Neural crest cell (in vitro differentiated cells): ENCODE results near the gene TACSTD2. TPM values are rescaled to one million over a fixed set of nuclear protein-coding genes. Genes with fewer than 3 reads are reported as not detected.
"Not testable (repeated sequence)": the region's sequence is repeated elsewhere in the genome, so short reads cannot be mapped to it uniquely, and the experiment has no call there.

Experiments used
- DNase-seq: peaks from one replicate; pipeline ENCODE4 v3.0.0; 2021; ENCODE audit warnings: low read depth, mixed read lengths, low spot score
- H3K27ac Mint-ChIP-seq: one replicate; pipeline ENCODE4 v1.8.0; 2021; ENCODE audit warnings: mild to moderate bottlenecking, mixed read lengths; ENCODE audit not compliant: unreplicated experiment
- H3K27me3 Mint-ChIP-seq: 2 replicates; pipeline ENCODE4 v1.8.0; 2021; ENCODE audit warnings: low read depth, mild to moderate bottlenecking, mixed read lengths
- H3K36me3 Mint-ChIP-seq: 2 replicates; pipeline ENCODE4 v1.8.0; 2021; ENCODE audit warnings: low read depth, mild to moderate bottlenecking, mixed read lengths
- H3K4me1 Mint-ChIP-seq: 2 replicates; pipeline ENCODE4 v1.8.0; 2021; ENCODE audit warnings: mixed read lengths
- H3K4me3 Mint-ChIP-seq: one replicate; pipeline ENCODE4 v1.8.0; 2021; ENCODE audit warnings: mild to moderate bottlenecking, mixed read lengths
- H3K9me3 Mint-ChIP-seq: 2 replicates; pipeline ENCODE4 v1.8.0; 2021; ENCODE audit warnings: mixed read lengths
- total RNA-seq: library from RNA; stranded (reverse); gene quantifications from 2 replicates; pipeline ENCODE4 v1.2.1, GENCODE V29; 2021
- TF ChIP-seq, protein P1 (sequence below): fragments of 200-600 bp; sonication (generic); conservative IDR thresholded peaks from 2 replicates; pipeline ENCODE4 v1.5.0; 2021; ENCODE audit warnings: antibody characterized with exemption, mild to moderate bottlenecking

TACSTD2 gene
- total RNA-seq, 1 donor from 2014 or later = not detected

DNA sequence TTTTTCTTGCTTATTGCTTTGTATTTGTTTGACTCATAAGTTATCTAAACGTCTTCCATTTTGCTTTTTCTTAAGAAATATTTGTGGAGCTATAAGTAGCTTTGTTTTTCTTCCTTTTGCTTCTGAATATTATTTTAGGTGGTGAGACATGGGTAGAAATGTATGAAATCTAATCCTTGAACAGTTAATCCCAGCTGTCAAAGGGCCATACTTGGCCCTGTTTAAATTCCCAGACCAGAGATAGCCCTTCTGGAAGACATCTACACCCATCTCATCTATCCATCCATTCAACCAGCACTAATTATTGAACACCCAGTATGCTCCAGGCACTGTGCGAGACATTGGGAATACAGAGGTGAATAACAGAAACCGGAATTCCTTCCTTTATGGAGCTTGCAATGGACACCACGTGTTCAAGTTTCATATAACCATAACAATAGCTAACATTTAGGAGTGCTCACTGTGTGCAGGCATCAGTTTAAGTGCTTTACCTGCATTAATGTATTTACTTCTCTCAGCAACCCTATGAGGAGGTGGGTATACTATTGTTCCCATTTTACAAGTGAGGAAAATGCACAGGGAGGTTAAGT is 8.7 kb downstream of the TACSTD2 start:
- no peak for DNase-seq
- H3K27me3 Mint-ChIP-seq = no peaks in the 10 kb centered on the region
- no peak overlapping the region for H3K27ac Mint-ChIP-seq
- TF ChIP-seq, protein P1, sequence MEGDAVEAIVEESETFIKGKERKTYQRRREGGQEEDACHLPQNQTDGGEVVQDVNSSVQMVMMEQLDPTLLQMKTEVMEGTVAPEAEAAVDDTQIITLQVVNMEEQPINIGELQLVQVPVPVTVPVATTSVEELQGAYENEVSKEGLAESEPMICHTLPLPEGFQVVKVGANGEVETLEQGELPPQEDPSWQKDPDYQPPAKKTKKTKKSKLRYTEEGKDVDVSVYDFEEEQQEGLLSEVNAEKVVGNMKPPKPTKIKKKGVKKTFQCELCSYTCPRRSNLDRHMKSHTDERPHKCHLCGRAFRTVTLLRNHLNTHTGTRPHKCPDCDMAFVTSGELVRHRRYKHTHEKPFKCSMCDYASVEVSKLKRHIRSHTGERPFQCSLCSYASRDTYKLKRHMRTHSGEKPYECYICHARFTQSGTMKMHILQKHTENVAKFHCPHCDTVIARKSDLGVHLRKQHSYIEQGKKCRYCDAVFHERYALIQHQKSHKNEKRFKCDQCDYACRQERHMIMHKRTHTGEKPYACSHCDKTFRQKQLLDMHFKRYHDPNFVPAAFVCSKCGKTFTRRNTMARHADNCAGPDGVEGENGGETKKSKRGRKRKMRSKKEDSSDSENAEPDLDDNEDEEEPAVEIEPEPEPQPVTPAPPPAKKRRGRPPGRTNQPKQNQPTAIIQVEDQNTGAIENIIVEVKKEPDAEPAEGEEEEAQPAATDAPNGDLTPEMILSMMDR = no peak
- no peaks in the 10 kb centered on the region for H3K36me3 Mint-ChIP-seq
- no peaks in the 10 kb centered on the region for H3K9me3 Mint-ChIP-seq
- peaks cover 24% of the 10 kb centered on the region for H3K4me1 Mint-ChIP-seq
- H3K4me3 Mint-ChIP-seq = no peak overlapping the region

DNA sequence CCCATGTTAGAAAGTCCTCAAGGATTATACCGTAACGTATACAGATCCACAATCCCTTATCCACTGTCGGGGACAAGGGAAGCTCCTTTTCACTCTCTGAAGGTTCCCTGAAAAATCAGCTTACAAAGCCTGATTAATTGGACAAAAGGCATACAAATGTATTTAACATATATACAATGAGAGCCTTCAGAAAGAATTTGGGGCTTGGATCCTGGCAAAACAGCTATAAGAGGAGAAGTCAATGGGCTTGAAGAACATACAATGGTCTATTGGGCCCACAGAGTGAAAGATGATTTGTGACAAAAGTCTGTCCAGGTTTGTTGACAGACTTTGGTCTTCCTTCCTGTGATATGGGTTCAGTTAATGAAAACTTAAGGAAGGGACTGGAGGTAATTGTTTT is 10.7 kb downstream of the TACSTD2 start:
- Mint-ChIP-seq H3K4me3 (no peak overlapping the region), H3K4me1 (peaks cover 13% of the 10 kb centered on the region), H3K27ac (no peak overlapping the region), H3K27me3 (no peaks in the 10 kb centered on the region), H3K9me3 (no peaks in the 10 kb centered on the region), H3K36me3 (no peaks in the 10 kb centered on the region)
- no peak for DNase-seq
- TF ChIP-seq, protein P1 = no peak

DNA sequence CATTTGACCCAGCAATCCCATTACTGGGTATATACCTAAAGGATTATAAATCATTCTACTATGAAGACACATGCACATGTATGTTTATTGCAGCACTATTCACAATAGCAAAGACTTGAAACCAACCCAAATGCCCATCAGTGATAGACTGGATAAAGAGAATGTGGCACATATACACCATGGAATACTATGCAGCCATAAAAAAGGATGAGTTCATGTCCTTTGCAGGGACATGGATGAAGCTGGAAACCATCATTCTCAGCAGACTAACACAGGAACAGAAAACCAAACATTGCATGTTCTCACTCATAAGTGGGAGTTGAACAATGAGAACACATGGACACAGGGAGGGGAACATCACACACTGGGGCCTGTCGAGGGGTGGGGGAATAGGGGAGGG is 13.3 kb downstream of the TACSTD2 start:
- DNase-seq, H3K27ac Mint-ChIP-seq, H3K4me1 Mint-ChIP-seq, H3K27me3 Mint-ChIP-seq, H3K36me3 Mint-ChIP-seq, H3K4me3 Mint-ChIP-seq, H3K9me3 Mint-ChIP-seq: not testable (repeated sequence)

DNA sequence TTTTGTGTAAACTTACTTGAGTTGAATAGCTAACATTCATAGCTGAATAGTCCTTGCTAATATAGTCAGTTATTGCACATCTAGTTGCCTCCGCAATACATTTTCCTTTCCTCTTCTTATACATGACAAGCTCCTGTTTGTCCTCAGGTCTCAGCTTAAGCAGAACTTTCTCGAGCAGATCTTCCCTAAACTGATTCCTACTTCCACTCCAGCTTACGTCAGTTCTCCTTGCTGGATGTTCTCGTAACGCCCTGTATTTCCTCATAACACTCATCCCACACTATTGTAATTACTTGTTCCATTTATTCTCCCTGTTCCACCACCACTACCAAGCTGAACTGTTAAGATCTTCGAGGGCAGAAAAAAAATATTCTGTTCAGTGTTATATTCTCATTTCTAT is 15.4 kb downstream of the TACSTD2 start:
- Mint-ChIP-seq H3K4me3 (no peak overlapping the region), H3K9me3 (no peaks in the 10 kb centered on the region)
- TF ChIP-seq, protein P1 = no peak

DNA sequence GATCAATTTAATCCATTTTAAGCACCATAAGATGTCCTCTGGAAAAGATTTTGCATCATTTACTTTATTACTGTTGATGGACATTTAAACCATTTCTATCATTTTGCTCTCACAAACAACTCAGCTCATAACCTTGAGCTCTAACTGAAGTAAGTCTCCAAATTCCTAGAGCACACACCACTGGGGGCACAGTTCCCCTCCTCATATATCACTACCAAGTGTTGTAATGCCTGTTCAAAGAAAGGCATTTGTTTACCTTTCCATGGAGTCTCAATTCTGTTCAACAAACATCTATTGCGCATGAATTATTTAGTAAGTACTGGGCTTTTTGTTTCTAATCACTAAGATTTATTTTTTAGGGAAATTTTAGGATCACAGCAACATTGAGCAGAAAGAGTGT is 21.7 kb downstream of the TACSTD2 start:
- TF ChIP-seq, protein P1 = no peak
- H3K9me3 Mint-ChIP-seq = no peaks in the 10 kb centered on the region
- H3K4me3 Mint-ChIP-seq = no peak overlapping the region
- H3K4me1 Mint-ChIP-seq = no peaks in the 10 kb centered on the region
- no peaks in the 10 kb centered on the region for H3K27me3 Mint-ChIP-seq
- DNase-seq = no peak
- H3K36me3 Mint-ChIP-seq = no peaks in the 10 kb centered on the region
- no peak overlapping the region for H3K27ac Mint-ChIP-seq

More for the DNA sequence above, 15.4 kb downstream of the TACSTD2 start:
- H3K27me3 Mint-ChIP-seq = no peaks in the 10 kb centered on the region
- no peaks in the 10 kb centered on the region for H3K36me3 Mint-ChIP-seq
- H3K4me1 Mint-ChIP-seq = peaks cover 6% of the 10 kb centered on the region
- no peak overlapping the region for H3K27ac Mint-ChIP-seq
- no peak for DNase-seq

DNA sequence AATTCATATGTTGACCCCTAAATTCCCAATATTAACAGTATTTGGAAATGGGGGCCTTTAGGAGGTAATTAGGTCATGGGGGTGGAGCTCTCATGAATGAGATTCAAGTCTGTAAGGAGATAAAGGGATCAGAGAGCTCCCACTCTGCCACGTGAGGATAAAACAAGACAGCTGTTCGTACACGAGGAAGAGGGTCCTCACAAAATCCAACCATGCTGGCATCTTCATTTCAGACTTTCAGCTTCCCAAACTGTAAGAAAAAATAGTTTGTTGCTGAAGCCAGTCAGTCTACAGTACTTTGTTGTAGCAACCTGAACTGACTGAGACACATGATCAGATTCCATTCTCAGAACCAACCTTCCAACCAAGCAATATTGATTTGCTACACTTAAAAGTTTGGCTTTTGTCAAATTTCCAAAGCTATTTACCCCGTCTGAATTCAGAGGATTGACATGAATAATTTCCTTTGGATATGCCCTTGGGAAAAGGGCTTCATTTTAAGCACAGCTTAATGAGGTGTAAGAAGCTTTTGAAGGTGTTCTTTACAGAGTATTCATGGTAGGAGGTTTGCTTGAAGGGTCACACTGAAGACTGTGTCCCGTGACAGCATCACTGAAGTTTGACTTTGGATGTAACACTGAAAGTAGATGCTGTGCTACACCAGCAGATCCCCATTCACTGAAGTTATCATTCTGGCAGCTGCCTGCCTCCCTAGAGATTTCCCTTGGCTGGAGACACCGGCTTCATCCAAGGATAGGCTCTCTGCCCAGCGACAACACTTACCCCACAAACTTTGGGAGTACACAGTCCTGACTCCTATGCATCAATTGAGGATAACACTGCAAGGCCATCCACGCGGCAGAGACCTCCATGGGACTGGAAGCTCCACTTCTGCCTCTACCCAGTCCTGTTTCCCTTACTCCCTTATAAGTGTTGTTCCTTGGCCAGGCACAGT is 25.6 kb downstream of the TACSTD2 start:
- Mint-ChIP-seq H3K9me3 (no peaks in the 10 kb centered on the region), H3K4me3 (peak overlapping the region; percentile 8), H3K27ac (peak overlapping the region; percentile 68), H3K27me3 (peaks cover 5% of the 10 kb centered on the region), H3K36me3 (no peaks in the 10 kb centered on the region), H3K4me1 (peaks cover 5% of the 10 kb centered on the region)
- TF ChIP-seq, protein P1 = no peak
- no peak for DNase-seq

DNA sequence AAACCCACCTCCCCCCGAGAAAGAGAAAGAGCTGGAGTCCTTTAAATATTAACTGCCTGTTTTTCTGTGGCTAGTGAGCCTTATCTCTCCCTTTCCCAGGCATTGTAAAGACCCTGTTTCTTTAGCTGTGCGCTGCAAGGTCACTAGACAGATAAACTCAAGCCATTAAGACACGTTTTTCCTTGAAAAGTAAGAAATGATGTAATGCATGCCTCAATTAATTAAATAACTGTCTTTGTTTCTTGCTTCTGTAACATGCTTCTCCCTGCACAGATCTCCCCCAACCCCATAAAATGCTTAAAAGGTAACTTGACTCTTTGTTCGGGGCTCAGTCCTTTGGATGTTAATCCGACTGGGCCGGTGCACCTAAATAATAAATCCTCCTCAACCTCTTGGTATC is 27.8 kb downstream of the TACSTD2 start:
- peak overlapping the region; percentile 15 for H3K4me3 Mint-ChIP-seq
- peak overlapping the region; percentile 13 for H3K27ac Mint-ChIP-seq
- not testable (repeated sequence) for H3K36me3 Mint-ChIP-seq, H3K27me3 Mint-ChIP-seq, H3K9me3 Mint-ChIP-seq, DNase-seq
- peaks cover 19% of the 10 kb centered on the region for H3K4me1 Mint-ChIP-seq
